ENCODE measurements around the gene GNMT.
A peak's percentile ranks its signal among the peaks of the same experiment; 100 is the strongest.
"Not testable (repeated sequence)": the region's sequence is repeated elsewhere in the genome, so short reads cannot be mapped to it uniquely, and the experiment has no call there.

Gene GNMT

GRCh38 chr6:42974919-42975505 is 14.5 kb downstream of the GNMT start:
- DNase-seq (ENCODE audit: low read depth in 2 of 2): no peak

DNA sequence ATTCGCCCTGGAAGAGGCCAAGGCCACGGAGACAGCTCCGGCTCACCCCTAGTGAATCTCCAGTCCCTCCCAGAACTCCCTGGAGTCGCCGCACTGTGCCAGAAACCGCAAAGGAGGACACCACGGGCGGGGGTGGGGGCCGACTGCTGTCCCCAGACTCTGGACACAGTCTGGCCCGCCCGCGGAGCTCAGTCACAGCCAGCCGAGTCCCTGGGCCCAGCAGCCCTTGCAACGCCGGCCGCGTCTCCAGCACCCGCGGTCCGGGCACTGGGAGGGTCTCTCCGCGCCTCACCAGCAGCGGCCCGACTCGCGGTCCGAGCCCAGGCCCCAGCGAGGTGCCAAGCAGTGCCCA is 17.9 kb downstream of the GNMT start:
- DNase-seq (ENCODE audit: low read depth in 2 of 2): no peak

DNA sequence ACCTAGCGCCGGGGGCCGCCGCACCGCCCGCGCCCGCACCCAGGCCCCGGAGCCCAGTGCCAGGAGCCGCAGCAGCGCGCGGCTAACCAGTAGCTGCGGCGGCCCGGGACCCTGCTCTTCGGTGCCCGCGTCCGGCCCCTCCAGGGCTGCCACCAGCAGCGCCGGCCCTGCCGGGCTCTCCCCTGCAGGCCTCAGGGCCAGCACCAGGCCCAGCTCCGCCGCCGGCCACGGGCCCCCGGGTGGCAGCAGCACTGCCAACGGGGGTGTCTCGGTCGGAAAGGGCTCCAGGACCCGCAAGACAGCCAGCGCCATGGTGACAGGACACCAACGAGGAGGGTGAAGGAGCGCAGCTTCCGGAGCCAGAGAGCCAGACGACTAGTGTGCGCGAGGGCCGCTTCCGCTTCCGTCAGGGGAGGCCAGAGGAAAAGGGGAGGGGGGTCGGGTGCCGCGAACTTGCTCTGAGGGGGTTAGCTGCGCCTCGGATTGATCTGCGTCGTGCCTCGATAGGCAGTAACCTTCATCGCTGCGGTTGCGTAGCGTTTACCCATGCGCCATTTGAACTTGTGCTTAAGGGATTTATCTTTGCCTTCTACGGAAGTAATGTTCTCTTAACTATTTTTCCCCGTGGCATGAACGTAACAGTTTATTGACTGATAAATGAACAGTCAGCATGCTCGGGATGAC is 18.4 kb downstream of the GNMT start, which contains the start of gene PEX6:
Gene PEX6, minus strand, starts transcription at position 343 of the 684 bp plus-strand sequence. Its CDS starts 31 bp downstream, at position 312.
- peak; percentile 77 to 88 for DNase-seq (ENCODE audit: low read depth in 2 of 2)

DNA sequence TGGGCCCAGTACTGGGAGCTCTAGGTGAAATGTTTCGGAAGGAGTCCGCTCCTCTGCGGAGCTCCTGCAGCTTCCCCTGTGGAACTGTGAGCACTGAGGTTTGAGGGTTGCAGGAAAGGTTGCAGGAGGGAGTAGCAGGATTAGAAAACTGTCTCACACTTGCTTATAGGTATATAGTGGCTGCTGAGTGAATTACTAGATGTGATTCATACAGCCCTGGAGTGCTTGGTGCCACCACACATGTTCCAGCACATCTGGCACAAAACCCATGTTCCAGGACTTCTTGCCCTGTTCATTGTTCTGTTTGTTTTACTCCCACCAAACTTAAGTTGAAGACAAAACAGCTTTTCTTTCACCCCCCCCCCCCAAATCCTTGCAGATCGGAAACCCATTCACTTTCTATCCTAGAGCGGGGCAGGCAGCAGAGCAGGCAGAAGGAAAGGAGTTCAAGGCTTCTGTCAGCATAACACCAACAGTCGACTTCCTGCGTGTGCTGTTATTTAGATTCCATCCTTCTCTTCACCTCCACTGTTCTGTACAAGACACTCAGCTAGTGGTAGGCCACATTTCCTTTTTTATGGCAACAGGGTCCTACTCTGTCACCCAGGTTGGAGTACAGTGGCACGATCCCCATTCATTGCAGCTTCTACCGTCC is 19.1 kb downstream of the GNMT start:
- no peak for DNase-seq (ENCODE audit: low read depth in 2 of 2)

DNA sequence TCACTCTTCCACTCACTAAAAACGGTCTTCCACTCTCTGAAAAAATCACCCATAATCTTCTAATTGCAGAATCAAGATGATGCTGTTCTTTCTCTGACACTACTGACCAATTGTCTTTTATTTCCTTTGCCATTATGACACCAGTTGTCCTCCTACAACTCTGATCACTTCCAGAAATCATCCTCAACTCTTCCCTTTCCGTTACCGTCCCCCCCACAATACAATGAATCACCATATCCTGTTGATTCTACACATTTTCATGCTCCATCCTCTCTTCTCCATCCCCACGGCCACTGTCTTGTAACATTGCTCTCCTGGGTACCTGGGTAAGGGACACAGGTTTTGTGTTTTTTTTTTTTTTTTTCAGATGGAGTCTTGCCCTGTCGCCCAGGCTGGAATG is 21.3 kb downstream of the GNMT start:
- no peak for DNase-seq (ENCODE audit: low read depth in 2 of 2)

GRCh38 chr6:42984001-42984923 is 23.7 kb downstream of the GNMT start, which contains the start of gene PPP2R5D:
Gene PPP2R5D (plus strand): TSS chr6:42984570. CDS start chr6:42984678, 108 bp downstream.
- DNase-seq (ENCODE audit: low read depth in 2 of 2): peak; percentile 85 to 90

DNA sequence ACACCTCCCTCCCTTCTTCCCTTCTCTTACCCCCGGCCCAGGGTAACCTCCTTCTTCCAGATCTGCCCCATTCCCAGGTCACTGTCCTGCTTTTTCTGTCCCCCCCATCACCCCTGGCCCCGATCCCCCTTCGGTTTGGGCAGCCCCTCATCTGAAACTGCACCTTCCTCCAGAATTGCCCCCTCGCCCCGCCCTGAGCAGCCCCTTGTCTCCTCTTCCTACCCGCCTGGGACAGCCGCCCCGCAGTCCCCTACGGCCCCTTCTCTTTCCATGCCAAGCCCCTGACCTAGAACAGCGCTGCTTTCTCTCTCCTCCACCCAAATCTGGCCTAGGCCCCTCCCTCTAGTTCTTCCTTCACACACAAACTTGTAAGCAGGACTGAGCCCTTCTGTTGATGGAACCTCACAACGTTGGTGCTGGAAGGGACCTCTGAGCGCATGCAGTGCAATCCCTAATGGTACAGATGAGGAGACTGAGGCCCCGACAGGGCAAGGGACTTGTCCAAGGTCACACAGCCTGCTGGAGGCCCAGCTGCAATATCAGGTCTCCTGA is 24.4 kb downstream of the GNMT start:
- DNase-seq (ENCODE audit: low read depth in 2 of 2): no peak

GRCh38 chr6:42987533-42988451 is 27.2 kb downstream of the GNMT start:
- no peak for DNase-seq (ENCODE audit: low read depth in 2 of 2)

- no peak for DNase-seq (ENCODE audit: low read depth in 2 of 2)
These were observed 28.0 kb downstream of the GNMT start for GRCh38 chr6:42988486-42989020.

DNA sequence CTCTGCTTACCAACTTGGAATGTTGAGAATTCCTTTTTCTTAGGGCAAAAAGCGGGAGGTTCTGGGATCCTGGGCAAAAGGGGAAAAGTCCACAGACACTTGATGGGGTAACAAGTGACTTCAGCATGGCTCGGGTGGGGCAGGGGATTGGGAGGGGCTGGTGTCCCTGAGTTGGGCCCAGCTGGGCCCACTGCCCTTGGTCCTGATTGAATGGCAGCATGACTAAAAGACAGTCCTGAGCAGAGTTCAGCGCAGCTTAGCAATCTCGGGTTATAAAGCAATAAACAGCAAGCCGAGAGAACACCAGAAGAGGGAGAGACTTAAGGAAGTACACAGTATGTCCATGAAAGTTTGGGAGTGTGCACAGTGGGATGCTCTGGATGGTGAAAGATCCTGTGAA is 29.4 kb downstream of the GNMT start:
- DNase-seq (ENCODE audit: low read depth in 2 of 2): no peak

- DNase-seq (ENCODE audit: low read depth in 2 of 2): no peak
These were observed 32.9 kb downstream of the GNMT start for GRCh38 chr6:42993445-42993844.

GRCh38 chr6:42996513-42996912 is 36.0 kb downstream of the GNMT start:
- no peak for DNase-seq (ENCODE audit: low read depth in 2 of 2)

GRCh38 chr6:42998205-42998604 is 37.7 kb downstream of the GNMT start:
- not testable (repeated sequence) for DNase-seq (ENCODE audit: low read depth in 2 of 2)

GRCh38 chr6:43001843-43002242 is 41.3 kb downstream of the GNMT start:
- no peak for DNase-seq (ENCODE audit: low read depth in 2 of 2)

DNA sequence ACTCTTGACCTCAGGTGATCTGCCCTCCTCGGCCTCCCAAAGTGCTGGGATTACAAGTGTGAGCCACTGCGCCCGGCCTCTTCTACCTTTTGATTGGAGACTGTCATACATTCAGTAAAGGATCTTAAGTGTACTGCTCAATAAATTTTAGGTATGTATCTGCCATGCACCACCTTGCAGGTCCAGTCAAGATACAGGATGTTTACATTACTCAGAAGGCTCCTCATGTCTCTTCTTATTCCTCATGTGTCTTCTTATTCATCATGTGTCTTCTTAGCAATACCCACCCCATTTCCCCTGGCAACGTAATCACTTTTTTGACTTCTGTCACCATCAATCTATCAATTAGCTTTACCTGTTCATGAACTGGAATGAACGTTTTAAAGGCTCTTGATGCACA is 45.3 kb downstream of the GNMT start:
- DNase-seq (ENCODE audit: low read depth in 2 of 2): no peak

GRCh38 chr6:43006251-43006650 is 45.7 kb downstream of the GNMT start:
- DNase-seq (ENCODE audit: low read depth in 2 of 2): no peak

- no peak for DNase-seq (ENCODE audit: low read depth in 2 of 2)
These were observed 46.6 kb downstream of the GNMT start for GRCh38 chr6:43007126-43007525.

- no peak for DNase-seq (ENCODE audit: low read depth in 2 of 2)
These were observed 48.6 kb downstream of the GNMT start for GRCh38 chr6:43009124-43009523.

GRCh38 chr6:43011207-43011606 is 50.7 kb downstream of the GNMT start:
- no peak for DNase-seq (ENCODE audit: low read depth in 2 of 2)

GRCh38 chr6:43012364-43012763 is 51.8 kb downstream of the GNMT start:
- no peak for DNase-seq (ENCODE audit: low read depth in 2 of 2)
